K562 treated with DMSO at 1 percent for 24 hours (cell line): ENCODE results near the gene CHRNA10. TPM values are rescaled to one million over a fixed set of nuclear protein-coding genes. Genes with fewer than 3 reads are reported as not detected.

ENCODE experiments used
- total RNA-seq: library from RNA; unstranded; fragments of 300-600 nt; gene quantifications from 2 replicates; pipeline ENCODE4 v1.2.3, GENCODE V29; 2022; ENCODE audit warnings: low read depth; ENCODE audit not compliant: insufficient read depth

CHRNA10 gene
- total RNA-seq: 1.9 and 2.2 TPM in 2 replicates

GRCh38 chr11:3671334-3672254, at the start of gene CHRNA10:
Gene CHRNA10 (minus strand): TSS chr11:3671384. CDS start chr11:3671312, 72 bp downstream.

DNA sequence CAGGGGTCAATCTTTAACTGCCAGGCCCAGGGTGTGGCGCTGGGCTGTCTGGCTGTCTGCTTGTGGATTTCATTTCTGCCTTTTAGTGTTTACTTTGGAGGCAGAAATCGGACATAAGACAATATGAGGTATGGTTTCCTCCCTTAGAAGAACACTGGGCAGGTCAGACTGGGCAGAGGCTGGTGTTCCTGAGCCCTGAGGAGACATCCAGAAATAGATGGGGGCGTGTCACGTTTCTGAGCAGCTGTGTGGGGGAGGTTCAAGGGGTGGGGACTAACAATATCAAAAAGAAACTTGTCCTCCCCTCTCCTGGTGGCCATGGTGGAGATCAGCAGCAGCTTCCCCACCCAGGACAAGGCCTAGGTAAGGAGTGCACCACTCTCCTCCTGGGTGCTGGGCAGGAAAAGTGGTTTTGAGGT, 26.4 kb downstream of the CHRNA10 start, which contains the start of gene ART1:
TSS of gene ART1 (plus strand) at position 312 of the 419 bp plus-strand sequence. CDS start 14,086 bp downstream, outside the sequence.

GRCh38 chr11:3641701-3642070, 29.5 kb downstream of the CHRNA10 start, which contains the start of gene ART5:
Gene ART5 (minus strand): TSS chr11:3641992. CDS start chr11:3641862, 130 bp downstream.

Other genes starting within 250 kb of the CHRNA10 start
- 0.72 and 1.3 TPM in 2 replicates for gene ART5, start 29.4 kb downstream of the CHRNA10 start, total RNA-seq
- not detected in 2 replicates for gene ART1, start 26.3 kb downstream of the CHRNA10 start, total RNA-seq
- gene NUP98, start 126.2 kb upstream of the CHRNA10 start, total RNA-seq: 73.2 and 85.3 TPM in 2 replicates
- 31.5 and 37.0 TPM in 2 replicates for gene PGAP2, start 137.2 kb upstream of the CHRNA10 start, total RNA-seq
- 211 and 231 TPM in 2 replicates for gene RHOG, start 169.6 kb upstream of the CHRNA10 start, total RNA-seq
- 51.0 and 51.5 TPM in 2 replicates for gene STIM1, start 184.3 kb upstream of the CHRNA10 start, total RNA-seq